Raji (cell line): ENCODE measurements around the gene TAB2.

ENCODE experiments used
- POLR2A ChIP-seq: IDR thresholded peaks from 2 replicates; pipeline ENCODE4 v1.6.1; 2011; ENCODE audit warnings: low read depth, low read length, control low read depth; ENCODE audit not compliant: insufficient read depth

The TAB2 gene

GRCh38 chr6:149431905-149432775, 114.6 kb downstream of the TAB2 start:
- TF ChIP-seq POLR2A: no peak

- TF ChIP-seq POLR2A: no peak
Observed at GRCh38 chr6:149433405-149433804, 115.9 kb downstream of the TAB2 start.

- no peak for TF ChIP-seq POLR2A
Observed at GRCh38 chr6:149433881-149434280, 116.4 kb downstream of the TAB2 start.

- no peak for TF ChIP-seq POLR2A
Observed at GRCh38 chr6:149435919-149436586, 118.5 kb downstream of the TAB2 start.

GRCh38 chr6:149436647-149437046, 119.1 kb downstream of the TAB2 start:
- no peak for TF ChIP-seq POLR2A

- TF ChIP-seq POLR2A: no peak
Observed at GRCh38 chr6:149437212-149437611, 119.7 kb downstream of the TAB2 start.

- TF ChIP-seq POLR2A: no peak
Observed at GRCh38 chr6:149438855-149439254, 121.3 kb downstream of the TAB2 start.

- no peak for TF ChIP-seq POLR2A
Observed at GRCh38 chr6:149439626-149440025, 122.1 kb downstream of the TAB2 start.

GRCh38 chr6:149440735-149441671, 123.5 kb downstream of the TAB2 start:
- TF ChIP-seq POLR2A: no peak

- TF ChIP-seq POLR2A: no peak
Observed at GRCh38 chr6:149441740-149442139, 124.2 kb downstream of the TAB2 start.

- no peak for TF ChIP-seq POLR2A
Observed at GRCh38 chr6:149443411-149444181, 126.1 kb downstream of the TAB2 start.

- no peak for TF ChIP-seq POLR2A
Observed at GRCh38 chr6:149445095-149445466, 127.6 kb downstream of the TAB2 start.

- no peak for TF ChIP-seq POLR2A
Observed at GRCh38 chr6:149445573-149445972, 128.1 kb downstream of the TAB2 start.

- TF ChIP-seq POLR2A: no peak
Observed at GRCh38 chr6:149446791-149447376, 129.4 kb downstream of the TAB2 start.
